ENCODE measurements around the gene ATP5ME. TPM values are rescaled to one million over a fixed set of nuclear protein-coding genes. Genes with fewer than 3 reads are reported as not detected.

Gene ATP5ME
- polyA plus RNA-seq, 3 donors = 163 to 397 (median 367) TPM

DNA sequence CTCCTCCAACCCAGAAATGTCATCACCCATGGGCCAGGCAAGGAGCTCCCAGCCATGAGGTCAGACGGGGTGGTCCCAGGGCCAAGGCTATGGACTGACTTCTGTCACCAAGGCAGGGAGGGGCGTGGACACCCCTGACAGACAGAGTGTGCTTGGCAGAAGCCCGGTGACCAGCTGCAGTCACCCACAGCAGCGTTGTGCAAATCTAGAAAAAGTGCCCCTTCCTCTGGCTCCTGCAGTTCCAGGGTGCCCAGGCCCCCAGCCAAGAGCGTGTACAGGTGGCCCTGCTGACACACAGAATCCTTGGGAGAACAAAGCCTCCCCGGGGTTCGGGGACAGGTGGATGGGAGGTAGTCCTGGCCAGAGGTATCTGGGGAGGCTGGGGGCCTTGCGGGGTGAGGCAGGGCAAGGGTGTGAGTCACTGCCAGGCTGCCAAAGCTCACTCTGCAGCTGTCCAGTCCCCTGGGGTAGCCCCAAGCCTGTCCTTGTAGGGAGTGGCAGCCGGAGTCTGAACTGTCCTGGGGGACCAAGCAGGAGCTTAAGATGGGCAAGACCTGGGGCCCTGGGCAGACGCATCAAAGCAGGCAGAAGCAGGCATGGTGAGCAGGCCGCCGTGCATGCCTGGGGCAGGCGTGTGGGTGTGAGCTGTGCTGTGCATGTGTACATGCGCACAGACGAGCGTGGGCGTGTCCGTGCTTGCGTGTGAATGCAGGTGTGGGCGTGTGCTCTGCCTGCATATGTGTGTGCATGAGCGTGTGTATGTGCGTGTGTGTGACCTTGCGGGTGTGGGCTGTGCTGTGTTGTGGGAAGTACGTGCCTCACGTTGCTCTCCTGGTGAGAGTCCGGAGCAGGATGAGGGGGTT is 3.6 kb upstream of the ATP5ME start:
- H2AFZ ChIP-seq (ENCODE audit: insufficient read depth, low read depth, low read length, poor library complexity, severe bottlenecking) = no peak overlapping the region
- peaks cover 18% of the 10 kb centered on the region for H3K79me2 ChIP-seq (ENCODE audit: insufficient read depth, low read length)
- peaks cover 4 to 10% of the 10 kb centered on the region in 2 donors for H3K36me3 Mint-ChIP-seq
- no peak for DNase-seq
- H3K4me1 ChIP-seq (ENCODE audit: control insufficient read depth in 1 of 2, insufficient read depth in 2 of 2, low read length in 2 of 2) = peaks cover 32 to 35% of the 10 kb centered on the region in 2 donors
- WGBS (ENCODE audit: insufficient coverage) = 88% methylated on average over 20 of the region's 26 CpGs
- H3K36me3 ChIP-seq (replicated peaks in 1 of 2; ENCODE audit: control insufficient read depth in 1 of 2, insufficient read depth in 2 of 2, low read length in 2 of 2) = no peaks in the 10 kb centered on the region
- no peaks in the 10 kb centered on the region for H3K9me3 ChIP-seq (replicated peaks in 1 of 2; ENCODE audit: control insufficient read depth in 1 of 2, insufficient read depth in 1 of 2, low read length in 2 of 2)
- no peak overlapping the region for H3K4me3 Mint-ChIP-seq
- H3K4me2 ChIP-seq (replicated peaks; ENCODE audit: extremely low read depth, low read length, poor library complexity, severe bottlenecking) = no peak overlapping the region
- H3K4me3 ChIP-seq (replicated peaks in 1 of 3; ENCODE audit: low read depth in 2 of 3, low read length in 3 of 3) = no peak overlapping the region
- peaks cover 5 to 19% (median 10%) of the 10 kb centered on the region in 3 donors for H3K27me3 Mint-ChIP-seq (ENCODE audit: low read depth in 3 of 3)
- H3K9me3 Mint-ChIP-seq = no peaks in the 10 kb centered on the region
- intact Hi-C loops (cut with micrococcal nuclease) = loop anchor here in 1 of 2 donors (10.0 kb wide), 1 partner anchor 183 kb away; the partner anchor contains the start of genes PIGG and ZNF721
- H3K4me1 Mint-ChIP-seq = peaks cover 22% of the 10 kb centered on the region
- peak overlapping the region in 1 of 7 donors; percentile 68 for H3K27ac Mint-ChIP-seq
- TF ChIP-seq, protein P1, sequence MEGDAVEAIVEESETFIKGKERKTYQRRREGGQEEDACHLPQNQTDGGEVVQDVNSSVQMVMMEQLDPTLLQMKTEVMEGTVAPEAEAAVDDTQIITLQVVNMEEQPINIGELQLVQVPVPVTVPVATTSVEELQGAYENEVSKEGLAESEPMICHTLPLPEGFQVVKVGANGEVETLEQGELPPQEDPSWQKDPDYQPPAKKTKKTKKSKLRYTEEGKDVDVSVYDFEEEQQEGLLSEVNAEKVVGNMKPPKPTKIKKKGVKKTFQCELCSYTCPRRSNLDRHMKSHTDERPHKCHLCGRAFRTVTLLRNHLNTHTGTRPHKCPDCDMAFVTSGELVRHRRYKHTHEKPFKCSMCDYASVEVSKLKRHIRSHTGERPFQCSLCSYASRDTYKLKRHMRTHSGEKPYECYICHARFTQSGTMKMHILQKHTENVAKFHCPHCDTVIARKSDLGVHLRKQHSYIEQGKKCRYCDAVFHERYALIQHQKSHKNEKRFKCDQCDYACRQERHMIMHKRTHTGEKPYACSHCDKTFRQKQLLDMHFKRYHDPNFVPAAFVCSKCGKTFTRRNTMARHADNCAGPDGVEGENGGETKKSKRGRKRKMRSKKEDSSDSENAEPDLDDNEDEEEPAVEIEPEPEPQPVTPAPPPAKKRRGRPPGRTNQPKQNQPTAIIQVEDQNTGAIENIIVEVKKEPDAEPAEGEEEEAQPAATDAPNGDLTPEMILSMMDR (IDR thresholded peaks at IDR 0.05) = no peak
- peaks cover 13% of the 10 kb centered on the region for H4K20me1 ChIP-seq (ENCODE audit: insufficient read depth, low read length)
- H3K27me3 ChIP-seq (ENCODE audit: control insufficient read depth in 2 of 2, insufficient read depth in 2 of 2, low read length in 2 of 2) = no peaks in the 10 kb centered on the region
- no peak overlapping the region for H3K27ac ChIP-seq (ENCODE audit: low read depth in 1 of 2, low read length in 2 of 2)
- H3K9ac ChIP-seq (ENCODE audit: insufficient read depth, low read length, poor library complexity, severe bottlenecking) = no peak overlapping the region

DNA sequence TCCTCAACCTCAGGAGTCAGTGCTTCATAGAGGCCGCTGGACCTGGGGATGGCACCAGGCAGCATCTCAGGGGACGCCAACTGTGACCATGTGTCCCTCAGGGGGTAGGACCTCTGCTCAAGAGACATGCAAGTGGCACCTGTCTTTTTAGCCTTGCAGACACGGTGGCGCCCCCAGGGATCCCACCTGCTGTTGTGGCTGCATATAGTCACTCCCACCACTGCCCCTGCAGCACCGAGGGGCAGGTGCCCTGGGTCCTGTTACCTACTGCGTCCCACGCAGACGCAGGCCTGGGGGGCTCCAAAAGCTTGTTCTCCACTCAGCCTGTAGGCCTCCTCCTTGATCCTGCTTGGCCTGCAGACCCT is 2.8 kb upstream of the ATP5ME start:
- no peak overlapping the region for H2AFZ ChIP-seq (ENCODE audit: insufficient read depth, low read depth, low read length, poor library complexity, severe bottlenecking)
- H3K27me3 ChIP-seq (ENCODE audit: control insufficient read depth in 2 of 2, insufficient read depth in 2 of 2, low read length in 2 of 2) = no peaks in the 10 kb centered on the region
- H3K4me3 Mint-ChIP-seq = no peak overlapping the region
- H3K36me3 ChIP-seq (replicated peaks in 1 of 2; ENCODE audit: control insufficient read depth in 1 of 2, insufficient read depth in 2 of 2, low read length in 2 of 2) = peaks cover 6 to 8% of the 10 kb centered on the region in 2 donors
- no peak for DNase-seq
- no peak overlapping the region for H3K27ac ChIP-seq (ENCODE audit: low read depth in 1 of 2, low read length in 2 of 2)
- H3K9me3 Mint-ChIP-seq = no peaks in the 10 kb centered on the region
- H3K4me1 ChIP-seq (ENCODE audit: control insufficient read depth in 1 of 2, insufficient read depth in 2 of 2, low read length in 2 of 2) = peaks cover 32 to 35% of the 10 kb centered on the region in 2 donors
- H3K27ac Mint-ChIP-seq = no peak overlapping the region
- H4K20me1 ChIP-seq (ENCODE audit: insufficient read depth, low read length) = peaks cover 5% of the 10 kb centered on the region
- WGBS (ENCODE audit: insufficient coverage) = 95% methylated on average over 8 of the region's 8 CpGs
- no peak overlapping the region for H3K4me2 ChIP-seq (replicated peaks; ENCODE audit: extremely low read depth, low read length, poor library complexity, severe bottlenecking)
- H3K36me3 Mint-ChIP-seq = peaks cover 10 to 14% of the 10 kb centered on the region in 2 donors
- H3K9ac ChIP-seq (ENCODE audit: insufficient read depth, low read length, poor library complexity, severe bottlenecking) = no peak overlapping the region
- H3K79me2 ChIP-seq (ENCODE audit: insufficient read depth, low read length) = peaks cover 20% of the 10 kb centered on the region
- H3K4me1 Mint-ChIP-seq = peaks cover 22% of the 10 kb centered on the region
- intact Hi-C loops (cut with micrococcal nuclease) = loop anchor here in 1 of 2 donors (10.0 kb wide), 1 partner anchor 182 kb away; the partner anchor contains the start of genes PIGG and ZNF721
- TF ChIP-seq, protein P1 (IDR thresholded peaks at IDR 0.05) = no peak
- H3K27me3 Mint-ChIP-seq (ENCODE audit: low read depth in 3 of 3) = peaks cover 5 to 19% (median 10%) of the 10 kb centered on the region in 3 donors
- H3K9me3 ChIP-seq (replicated peaks in 1 of 2; ENCODE audit: control insufficient read depth in 1 of 2, insufficient read depth in 1 of 2, low read length in 2 of 2) = no peaks in the 10 kb centered on the region
- H3K4me3 ChIP-seq (replicated peaks in 1 of 3; ENCODE audit: low read depth in 2 of 3, low read length in 3 of 3) = no peak overlapping the region
